DMS 273 (cell line): ENCODE measurements around the gene OSBPL1A.

ENCODE experiments used
- DNase-seq: peaks from one replicate; lab custom pipeline; 2025; ENCODE audit not compliant: unreplicated experiment; lab: John Stamatoyannopoulos, UW

Gene OSBPL1A

GRCh38 chr18:24344509-24344908 is 53.1 kb downstream of the OSBPL1A start:
- DNase-seq, result no peak

GRCh38 chr18:24342347-24342746 is 55.3 kb downstream of the OSBPL1A start:
- no peak for DNase-seq

- no peak for DNase-seq
These were observed 56.3 kb downstream of the OSBPL1A start for GRCh38 chr18:24341361-24341760.

GRCh38 chr18:24333084-24333483 is 64.5 kb downstream of the OSBPL1A start:
- no peak for DNase-seq

- DNase-seq, result no peak
These were observed 71.4 kb downstream of the OSBPL1A start for GRCh38 chr18:24326211-24326610.

- DNase-seq, result no peak
These were observed 75.0 kb downstream of the OSBPL1A start for GRCh38 chr18:24322584-24323136.

- DNase-seq, result no peak
These were observed 76.6 kb downstream of the OSBPL1A start for GRCh38 chr18:24321071-24321470.

- peak; percentile 49 for DNase-seq
These were observed 77.9 kb downstream of the OSBPL1A start for GRCh38 chr18:24319757-24320156.

GRCh38 chr18:24317370-24317769 is 80.3 kb downstream of the OSBPL1A start:
- DNase-seq, result no peak

- no peak for DNase-seq
These were observed 82.5 kb downstream of the OSBPL1A start for GRCh38 chr18:24315170-24315569.

GRCh38 chr18:24306201-24306600 is 91.4 kb downstream of the OSBPL1A start:
- no peak for DNase-seq

GRCh38 chr18:24300703-24301102 is 96.9 kb downstream of the OSBPL1A start:
- DNase-seq, result no peak

GRCh38 chr18:24296276-24296675 is 101.3 kb downstream of the OSBPL1A start:
- DNase-seq, result no peak

GRCh38 chr18:24293254-24293653 is 104.4 kb downstream of the OSBPL1A start:
- DNase-seq, result no peak

- DNase-seq, result no peak
These were observed 119.0 kb downstream of the OSBPL1A start for GRCh38 chr18:24278591-24278990.

- no peak for DNase-seq
These were observed 120.0 kb downstream of the OSBPL1A start for GRCh38 chr18:24277516-24278195.

- DNase-seq, result no peak
These were observed 120.6 kb downstream of the OSBPL1A start for GRCh38 chr18:24276994-24277393.

GRCh38 chr18:24274837-24275236 is 122.8 kb downstream of the OSBPL1A start:
- no peak for DNase-seq

GRCh38 chr18:24273596-24273995 is 124.0 kb downstream of the OSBPL1A start:
- no peak for DNase-seq

GRCh38 chr18:24272229-24272525 is 125.4 kb downstream of the OSBPL1A start:
- DNase-seq, result no peak

GRCh38 chr18:24271381-24272228 is 126.0 kb downstream of the OSBPL1A start:
- peak; percentile 89 for DNase-seq

GRCh38 chr18:24270937-24271380 is 126.7 kb downstream of the OSBPL1A start:
- peak; percentile 51 for DNase-seq
